T47D (cell line): Measurements from ENCODE around the gene VMO1.

Experiments used
- DNase-seq, 2 experiments: peaks; one replicate each; pipeline versions ENCODE4 v3.0.0 to v3.0.0-alpha.2; 2011 to 2012; ENCODE audit warnings: low read depth in 1 of 2, low spot score in 1 of 2
- JUND ChIP-seq: IDR thresholded peaks from 2 replicates; pipeline ENCODE4 v1.6.1; 2012; ENCODE audit warnings: low read depth
- in situ Hi-C: cut with HindIII; loops from 2 replicates; pipeline ENCODE4 v1.10.0; 2016; ENCODE audit warnings: low sequenced_read_pairs, low pct_unique_long_range_greater_than_20kb

VMO1 gene

DNA sequence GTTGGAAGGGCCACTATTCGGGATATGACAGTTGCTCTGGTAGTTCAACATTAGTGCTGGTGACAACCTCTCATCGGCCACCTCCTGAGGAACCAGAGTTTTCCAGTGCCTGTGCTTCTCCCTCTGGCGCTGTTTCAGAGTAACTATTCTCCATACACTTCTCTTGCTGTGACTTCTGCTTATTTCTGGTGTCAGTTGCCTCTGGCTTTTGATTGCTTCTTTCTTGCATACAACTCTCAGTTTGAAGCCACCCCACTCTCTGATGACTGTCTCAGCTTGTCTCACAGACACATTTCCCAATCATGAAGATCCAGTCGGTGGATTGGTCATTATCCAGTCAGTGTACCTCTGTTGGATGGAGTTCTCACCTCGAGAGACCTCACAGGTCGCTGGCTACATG is 17.9 kb downstream of the VMO1 start:
- DNase-seq: no peak
- in situ Hi-C loops: no loop called here
- no peak for TF ChIP-seq JUND

DNA sequence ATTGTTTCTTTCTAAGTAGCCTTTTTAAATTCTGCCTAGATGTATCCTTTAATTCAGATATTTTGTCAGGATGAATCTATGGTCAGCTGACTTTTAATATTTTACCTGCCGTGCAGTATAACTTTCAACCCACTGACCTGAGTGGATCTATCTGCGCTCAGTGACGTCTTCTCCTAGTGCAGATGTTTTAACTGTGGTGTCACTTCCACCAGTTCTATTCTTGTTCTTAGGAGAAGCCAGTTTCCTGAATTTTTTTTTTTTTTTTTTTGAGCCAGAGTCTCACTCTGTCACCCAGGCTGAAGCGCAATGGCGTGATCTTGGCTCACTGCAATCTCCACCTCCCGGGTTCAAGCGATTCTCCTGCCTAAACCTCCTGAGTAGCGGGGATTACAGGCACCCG is 19.4 kb downstream of the VMO1 start:
- no peak for DNase-seq
- TF ChIP-seq JUND: no peak
- in situ Hi-C loops: no loop called here

DNA sequence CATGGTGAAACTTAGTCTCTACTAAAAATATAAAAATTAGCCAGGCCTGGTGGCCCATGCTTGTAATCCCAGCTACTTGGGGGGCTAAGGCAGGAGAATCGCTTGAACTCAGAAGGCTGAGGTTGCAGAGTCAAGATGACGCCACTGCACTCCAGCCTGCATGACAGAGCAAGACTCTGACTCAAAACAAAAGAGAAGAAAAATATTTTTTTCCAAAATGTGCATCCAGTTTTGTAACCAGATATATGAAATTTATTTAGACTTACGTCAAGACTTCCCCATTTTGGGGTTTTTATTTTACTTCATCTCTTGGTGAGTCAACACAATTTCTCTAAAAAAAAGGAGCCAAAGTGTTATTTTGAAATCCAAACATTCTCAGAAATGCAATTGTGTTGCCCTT is 20.0 kb downstream of the VMO1 start:
- TF ChIP-seq JUND: no peak
- no peak for DNase-seq
- in situ Hi-C loops: no loop called here

DNA sequence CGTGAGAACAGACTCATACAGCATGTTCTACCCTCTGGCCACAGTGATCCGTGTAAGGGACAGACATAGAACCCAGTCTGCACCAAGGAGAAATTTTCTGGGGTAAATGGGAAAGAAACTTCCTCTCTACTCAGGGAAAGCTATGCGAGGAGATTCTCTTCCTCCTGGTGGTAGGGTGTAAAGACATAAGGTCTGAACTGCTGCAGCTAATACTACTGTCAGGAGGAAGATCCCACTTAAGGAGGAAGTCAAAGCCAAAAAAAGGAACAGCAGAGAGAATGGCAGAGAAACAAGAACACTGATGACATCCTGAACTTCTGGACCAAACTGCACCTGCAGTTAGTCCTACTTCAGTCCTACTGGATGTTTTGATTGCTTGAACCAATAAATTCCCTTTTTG is 21.6 kb downstream of the VMO1 start:
- in situ Hi-C loops: no loop called here
- no peak for DNase-seq
- no peak for TF ChIP-seq JUND

DNA sequence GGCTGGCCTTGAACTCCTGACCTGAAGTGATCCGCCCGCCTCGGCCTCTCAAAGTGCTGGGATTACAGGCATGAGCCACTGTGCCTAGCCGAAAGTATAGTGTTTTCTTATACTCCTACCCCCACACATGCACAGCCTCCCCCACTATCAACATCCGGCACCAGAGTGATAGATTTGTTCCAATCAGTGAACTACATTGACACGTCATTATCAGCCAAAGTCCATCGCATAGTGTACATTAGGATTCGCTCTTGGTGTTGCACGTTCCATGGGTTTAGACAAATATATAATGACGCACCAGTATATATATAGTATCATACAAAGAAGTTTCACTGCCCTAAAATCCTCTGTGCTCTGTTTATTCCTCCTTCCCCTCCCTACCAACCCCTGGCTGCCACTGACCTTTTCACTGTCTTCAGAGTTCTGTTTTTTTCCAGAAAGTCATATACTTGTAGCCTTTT is 26.4 kb downstream of the VMO1 start:
- TF ChIP-seq JUND: no peak
- no peak for DNase-seq
- in situ Hi-C loops: no loop called here

DNA sequence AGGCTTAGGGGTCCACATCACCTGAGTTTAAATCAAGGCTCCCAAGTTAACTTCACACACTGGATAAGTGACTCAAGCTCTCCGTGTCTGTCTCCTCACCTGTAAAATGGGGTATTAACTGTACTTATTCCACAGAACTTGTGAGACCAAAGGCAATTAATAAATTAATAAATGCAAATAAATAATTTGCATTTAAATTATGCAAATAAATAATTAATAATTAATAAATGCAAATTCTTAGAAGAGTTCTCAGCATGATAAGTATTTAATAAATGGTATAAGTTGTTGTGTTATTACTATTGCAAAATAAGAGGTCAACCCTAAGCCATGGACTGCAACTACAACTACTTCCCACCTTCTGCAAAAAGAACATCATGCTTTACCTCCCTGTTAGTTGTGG is 32.8 kb downstream of the VMO1 start:
- no peak for TF ChIP-seq JUND
- in situ Hi-C loops: no loop called here
- no peak for DNase-seq

DNA sequence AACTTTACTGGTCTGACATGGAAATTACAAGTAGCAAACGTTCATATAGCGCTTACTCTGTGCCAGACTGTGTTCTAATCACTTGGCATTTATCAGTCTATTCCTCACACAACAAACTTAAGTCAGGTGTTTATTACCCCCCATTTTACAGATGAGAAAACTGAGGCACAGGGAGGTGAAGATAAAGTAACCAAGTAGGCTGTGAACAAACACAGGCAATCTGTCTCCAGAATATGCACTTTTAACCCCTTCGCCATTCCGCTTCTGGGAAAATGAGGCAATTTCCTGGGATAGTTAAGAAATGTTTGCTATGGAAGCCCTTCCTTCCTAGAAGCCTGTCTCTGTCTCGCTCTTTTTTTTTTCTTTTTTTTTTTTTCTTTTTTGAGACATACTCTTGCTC is 34.2 kb downstream of the VMO1 start:
- TF ChIP-seq JUND: no peak
- DNase-seq: no peak
- in situ Hi-C loops: no loop called here

DNA sequence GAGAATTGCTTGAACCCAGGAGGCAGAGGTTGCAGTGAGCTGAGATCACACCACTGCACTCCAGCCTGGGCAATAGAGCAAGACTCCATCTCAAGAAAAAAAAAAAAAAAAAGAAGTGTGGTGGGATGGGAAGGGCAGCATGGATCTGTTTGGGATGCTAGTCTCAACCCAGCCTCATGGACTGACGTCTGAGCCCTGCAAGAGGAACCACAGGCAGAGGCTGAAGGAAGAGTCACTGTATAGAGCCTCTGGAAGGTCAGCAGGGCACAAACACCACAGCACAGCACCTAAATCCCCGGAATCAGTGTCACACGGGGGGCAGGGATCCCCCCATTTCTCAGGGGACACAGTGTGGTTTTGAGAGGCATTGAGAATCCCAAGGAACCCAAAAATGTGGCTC is 35.6 kb downstream of the VMO1 start:
- no peak for DNase-seq
- in situ Hi-C loops: no loop called here
- no peak for TF ChIP-seq JUND

DNA sequence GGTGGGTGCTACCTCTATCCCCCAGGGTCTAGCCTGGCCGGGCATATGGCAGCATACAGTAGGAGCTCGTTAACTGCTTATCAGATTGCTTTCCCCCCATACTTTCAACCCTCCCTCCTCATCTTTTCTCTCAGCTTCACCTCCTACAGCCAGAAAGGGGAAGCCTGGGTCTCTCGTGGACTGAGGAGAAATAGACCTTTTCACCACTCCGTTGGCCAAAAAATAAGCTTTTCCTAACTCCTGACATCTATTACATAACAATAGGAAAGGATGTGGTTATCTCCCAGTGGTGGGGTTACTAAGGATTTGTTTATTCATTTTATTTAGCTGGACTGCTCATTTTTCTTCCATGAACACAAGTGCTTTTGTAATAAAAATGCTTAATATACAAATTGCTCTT is 37.5 kb downstream of the VMO1 start:
- no peak for TF ChIP-seq JUND
- in situ Hi-C loops: no loop called here
- no peak for DNase-seq

DNA sequence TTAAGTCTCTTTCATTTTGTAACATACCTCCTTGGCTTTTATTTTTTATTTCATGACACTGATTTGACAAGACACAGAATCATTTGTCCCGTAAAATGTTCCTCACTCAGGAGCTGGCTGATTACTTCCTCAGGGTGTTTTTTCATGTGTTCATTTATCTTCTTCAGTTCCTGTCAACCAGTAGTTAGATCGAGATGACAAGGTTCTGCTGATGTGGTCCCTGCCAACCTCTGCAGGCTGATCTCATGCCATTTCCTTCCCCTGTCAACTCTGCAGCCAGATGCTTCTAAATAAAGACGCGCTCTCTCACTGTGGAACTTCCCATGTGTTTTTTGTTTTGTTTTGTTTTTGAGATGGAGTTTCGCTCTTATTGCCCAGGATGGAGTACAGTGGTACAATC is 38.3 kb downstream of the VMO1 start:
- in situ Hi-C loops: no loop called here
- TF ChIP-seq JUND: no peak
- DNase-seq: no peak

DNA sequence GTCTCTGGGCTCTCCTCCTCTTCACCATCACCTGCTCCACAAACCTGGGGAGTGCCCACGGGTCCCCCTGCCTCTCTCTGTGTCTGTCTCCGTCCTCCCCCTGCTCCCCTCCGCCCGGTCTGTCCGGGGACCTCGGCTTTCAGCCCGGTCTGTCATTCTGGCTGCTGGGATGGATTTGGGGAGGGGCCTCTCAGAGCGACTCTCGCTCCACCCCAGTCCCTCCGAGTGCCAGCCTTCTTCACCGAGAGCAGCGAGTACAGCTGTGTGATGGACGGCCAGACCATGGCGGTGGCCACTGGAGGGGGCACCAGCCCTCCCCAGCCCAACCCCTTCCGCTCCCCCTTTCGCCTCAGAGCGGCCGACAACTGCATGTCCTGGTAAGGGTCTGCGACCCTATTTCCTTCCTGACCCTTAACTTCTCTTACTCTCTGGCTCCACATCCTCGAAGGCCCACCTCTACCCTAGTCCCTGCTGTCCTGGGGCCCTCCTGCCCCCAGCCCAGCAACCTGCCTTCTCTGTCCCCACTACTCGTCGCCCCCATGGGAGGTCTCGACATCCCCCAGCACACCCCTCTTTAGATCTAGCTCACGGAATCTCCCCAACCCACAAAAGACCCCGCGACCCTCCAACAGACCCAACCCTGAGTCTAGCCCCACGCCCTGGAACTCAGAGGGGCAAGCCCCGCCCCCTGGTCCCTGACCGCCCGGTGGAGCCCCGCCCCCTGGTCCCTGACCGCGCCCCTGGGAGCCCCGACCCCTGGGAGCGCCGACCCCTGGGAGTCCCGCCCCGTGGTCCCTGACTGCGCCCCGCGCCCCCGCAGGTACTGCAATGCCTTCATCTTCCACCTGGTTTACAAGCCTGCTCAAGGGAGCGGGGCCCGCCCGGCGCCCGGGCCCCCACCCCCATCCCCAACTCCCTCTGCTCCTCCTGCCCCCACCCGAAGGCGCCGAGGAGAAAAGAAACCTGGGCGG is 40.9 kb downstream of the VMO1 start:
- DNase-seq: no peak
- in situ Hi-C loops: no loop called here
- TF ChIP-seq JUND: no peak

DNA sequence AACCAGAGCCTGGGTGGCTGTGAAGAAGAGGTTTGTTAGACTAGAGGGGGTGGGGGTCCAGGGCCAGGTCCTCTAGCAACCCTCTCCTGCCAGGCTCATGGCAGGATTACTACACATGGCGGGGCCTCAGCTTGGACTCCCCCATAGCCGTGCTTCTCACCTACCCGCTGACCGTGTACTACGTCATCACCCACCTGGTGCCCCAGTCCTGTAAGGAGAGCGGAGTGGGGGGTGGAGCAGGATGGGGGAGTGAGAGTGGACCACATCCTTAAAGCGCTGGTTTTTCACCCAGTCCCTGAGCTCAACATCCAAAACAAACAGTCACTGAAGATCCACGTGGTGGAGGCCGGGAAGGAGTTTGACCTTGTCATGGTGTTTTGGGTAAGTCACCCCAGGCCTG is 42.3 kb downstream of the VMO1 start:
- in situ Hi-C loops: no loop called here
- no peak for DNase-seq
- no peak for TF ChIP-seq JUND

DNA sequence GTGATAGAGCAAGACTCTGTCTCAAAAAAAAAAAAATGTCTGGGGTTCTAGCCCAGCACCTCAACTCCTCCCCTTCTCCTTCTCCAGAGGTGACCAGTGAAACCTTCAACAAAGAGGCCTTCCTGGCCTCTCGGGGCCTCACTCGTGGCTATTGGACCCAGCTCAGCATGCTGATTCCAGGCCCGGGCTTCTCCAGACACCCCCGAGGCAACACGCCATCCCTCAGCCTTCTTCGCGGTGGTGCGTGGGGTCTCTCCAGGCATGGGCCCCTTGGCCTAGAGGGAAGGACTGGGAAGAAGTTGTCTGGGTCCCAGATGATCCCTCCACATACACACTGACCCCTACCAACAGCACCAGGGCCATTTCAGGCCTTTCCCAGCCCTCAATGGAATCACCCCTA is 42.9 kb downstream of the VMO1 start:
- DNase-seq: no peak
- no peak for TF ChIP-seq JUND
- in situ Hi-C loops: no loop called here

DNA sequence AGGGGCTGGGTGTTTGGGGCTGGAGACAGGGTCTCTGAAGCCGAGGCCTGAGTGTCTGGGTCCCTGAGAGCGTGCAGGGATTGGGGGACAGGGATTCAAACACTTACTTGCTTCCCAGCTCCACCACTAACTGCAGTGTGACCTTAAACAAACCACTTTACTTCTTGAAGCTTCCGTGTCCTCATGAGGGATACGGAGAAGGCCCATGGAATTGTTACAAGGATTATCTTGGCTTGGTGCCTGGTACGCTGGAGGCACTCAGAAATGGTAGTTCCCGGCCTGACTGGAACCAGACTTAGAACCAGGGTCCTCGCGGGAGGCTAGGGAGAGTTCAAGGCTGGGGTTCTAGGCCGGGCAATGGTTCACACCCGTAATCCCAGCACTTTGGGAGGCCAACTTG is 43.5 kb downstream of the VMO1 start:
- in situ Hi-C loops: no loop called here
- no peak for DNase-seq

More for the DNA sequence above, 43.5 kb downstream of the VMO1 start:
- TF ChIP-seq JUND: no peak
